Endothelial cell of umbilical vein (primary cell): ENCODE measurements around the gene EEFSEC. TPM values are rescaled to one million over a fixed set of nuclear protein-coding genes. Genes with fewer than 3 reads are reported as not detected.

Source experiments
- BruUV-seq: library from RNA; stranded (reverse); fragments of 400-500 nt; replicated peaks from 2 replicates; lab custom pipeline; 2021; lab: Mats Ljungman, UMichigan
- CTCF ChIA-PET: fragments of 300-600, 350-600 bp; sonication (Branson Sonifier 250); formaldehyde crosslinking; loops from one replicate; lab custom pipeline; 2021; ENCODE audit warnings: antibody characterized with exemption, inconsistent platforms; lab: Charles Lee
- POLR2A ChIA-PET: fragments of 300-600, 350-600 bp; sonication (Branson Sonifier 250); formaldehyde crosslinking; loops from one replicate; lab custom pipeline; 2021; ENCODE audit warnings: antibody characterized with exemption, inconsistent platforms; lab: Charles Lee
- DNase-seq: peaks from one replicate; pipeline ENCODE4 v3.0.0-alpha.2; 2011; ENCODE audit warnings: low read depth, low spot score
- FAIRE-seq: peaks from 2 replicates; lab custom pipeline; 2011; peaks lifted over from hg19 to GRCh38; lab: Jason Lieb, UNC
- H2AFZ ChIP-seq: 2 replicates; pipeline ENCODE4 v1.6.0; 2012; ENCODE audit warnings: low read depth, low read length, control low read depth, inconsistent platforms
- H3K27ac ChIP-seq: 2 replicates; pipeline ENCODE4 v1.5.1; 2011; ENCODE audit warnings: low read depth, mild to moderate bottlenecking, control low read depth, low read length, moderate library complexity; ENCODE audit not compliant: insufficient read depth
- H3K27me3 ChIP-seq, 2 experiments: 2 replicates each; pipeline versions ENCODE4 v1.6.0 to v1.6.1; 2011; ENCODE audit warnings: low read length in 2 of 2, mixed read lengths in 1 of 2; ENCODE audit not compliant: control insufficient read depth in 2 of 2, insufficient read depth in 2 of 2
- H3K36me3 ChIP-seq, 2 experiments: 2 replicates in 1 of 2; 3 replicates in 1 of 2; pipeline ENCODE4 v1.5.1; 2011; ENCODE audit warnings: low read length in 2 of 2, mild to moderate bottlenecking in 1 of 2, moderate library complexity in 1 of 2; ENCODE audit not compliant: control insufficient read depth in 2 of 2, insufficient read depth in 2 of 2; ENCODE audit errors: extremely low read depth in 1 of 2
- H3K4me1 ChIP-seq: 3 replicates; pipeline ENCODE4 v1.5.1; 2011; ENCODE audit warnings: mild to moderate bottlenecking, low read length; ENCODE audit not compliant: control insufficient read depth, insufficient read depth; ENCODE audit errors: extremely low read depth
- H3K4me2 ChIP-seq: 2 replicates; pipeline ENCODE4 v1.6.1; 2011; ENCODE audit warnings: low read length, control low read depth, mixed read lengths; ENCODE audit not compliant: insufficient read depth
- H3K4me3 ChIP-seq, 3 experiments: fragments of 200-600 bp in 1 of 3; sonication (generic), shearing (Covaris generic) in 1 of 3; replicated peaks in 1 of 3; 2 replicates each; pipeline ENCODE4 v1.5.1; 2011 to 2016; ENCODE audit warnings: control low read depth in 3 of 3, low read length in 3 of 3, mild to moderate bottlenecking in 2 of 3, inconsistent platforms in 1 of 3, low read depth in 1 of 3, moderate library complexity in 1 of 3; ENCODE audit not compliant: insufficient read depth in 1 of 3
- H3K79me2 ChIP-seq: 2 replicates; pipeline ENCODE4 v1.6.0; 2012; ENCODE audit warnings: low read length, inconsistent platforms; ENCODE audit not compliant: control insufficient read depth, insufficient read depth
- H3K9ac ChIP-seq: replicated peaks from 2 replicates; pipeline ENCODE3; 2011; ENCODE audit warnings: low read length, control low read depth; ENCODE audit not compliant: insufficient read depth; ENCODE audit errors: extremely low read depth
- H3K9me1 ChIP-seq: replicated peaks from 3 replicates; pipeline ENCODE4 v1.6.0; 2011; ENCODE audit warnings: mild to moderate bottlenecking, low read length; ENCODE audit not compliant: control insufficient read depth, insufficient read depth; ENCODE audit errors: extremely low read depth
- H3K9me3 ChIP-seq: replicated peaks from 2 replicates; pipeline ENCODE4 v1.5.1; 2012; ENCODE audit warnings: low read length, inconsistent platforms; ENCODE audit not compliant: control insufficient read depth, insufficient read depth
- H4K20me1 ChIP-seq: replicated peaks from 2 replicates; pipeline ENCODE3; 2011; ENCODE audit warnings: mild to moderate bottlenecking, low read length; ENCODE audit not compliant: control insufficient read depth, insufficient read depth; ENCODE audit errors: extremely low read depth
- EZH2 ChIP-seq: IDR thresholded peaks from 2 replicates; pipeline ENCODE4 v1.6.1; 2012; ENCODE audit warnings: borderline replicate concordance, low read depth, mild to moderate bottlenecking, moderate library complexity, low read length, inconsistent platforms; ENCODE audit not compliant: severe bottlenecking
- FOS ChIP-seq: IDR thresholded peaks from 2 replicates; pipeline ENCODE4 v1.6.1; 2011; ENCODE audit warnings: mild to moderate bottlenecking, low read length, moderate library complexity, borderline replicate concordance; ENCODE audit not compliant: insufficient read depth
- GATA2 ChIP-seq: IDR thresholded peaks from 2 replicates; pipeline ENCODE4 v1.7.0; 2011; ENCODE audit warnings: low read depth, mild to moderate bottlenecking, moderate library complexity, mixed read lengths, low read length; ENCODE audit not compliant: insufficient read length, insufficient read depth
- JUN ChIP-seq: IDR thresholded peaks from 2 replicates; pipeline ENCODE4 v1.6.1; 2011; ENCODE audit warnings: borderline replicate concordance, low read depth; ENCODE audit not compliant: insufficient read length, insufficient read depth
- MYC ChIP-seq: IDR thresholded peaks from one replicate; pipeline ENCODE4 v1.6.1; 2011; ENCODE audit warnings: mild to moderate bottlenecking, low read depth, low read length
- POLR2A ChIP-seq: IDR thresholded peaks from 2 replicates; pipeline ENCODE4 v1.6.1; 2012; ENCODE audit warnings: low read depth, mild to moderate bottlenecking, control low read depth, low read length
- POLR2AphosphoS5 ChIP-seq: IDR thresholded peaks from 2 replicates; pipeline ENCODE4 v1.6.1; 2012; ENCODE audit warnings: low read depth, mild to moderate bottlenecking, control low read depth, low read length, moderate library complexity; ENCODE audit not compliant: insufficient read depth
- dilution Hi-C: fragments of 300-500 bp; cut with MboI; formaldehyde crosslinking; loops from one replicate; pipeline ENCODE4 v1.15.0; 2019; ENCODE audit warnings: low sequenced_read_pairs; ENCODE audit not compliant: extremely low pct_ligation_motif_present
- intact Hi-C: fragments of 100-400 bp; cut with micrococcal nuclease; formaldehyde crosslinking; loops from one replicate; pipeline ENCODE4 v1.10.0; 2022
- polyA plus RNA-seq, 4 experiments: library from polyadenylated mRNA; depleted of rRNA in 3 of 4; stranded (reverse) in 3 of 4; unstranded in 1 of 4; fragments of >200 nt; gene quantifications; 2 replicates each; pipeline versions ENCODE4 v1.2.1 to v1.2.3, GENCODE V29; 2011 to 2012; ENCODE audit warnings: missing spikeins in 1 of 4
- total RNA-seq: library from RNA; stranded (reverse); gene quantifications from 2 replicates; pipeline ENCODE4 v1.2.3, GENCODE V29; 2021
- TF ChIP-seq, protein P1 (sequence below), 2 donors: IDR thresholded peaks; 1 replicate in 1 of 2; 2 replicates in 1 of 2; pipeline ENCODE4 v1.5.1; 2011; ENCODE audit warnings: low read length in 2 of 2, mild to moderate bottlenecking in 2 of 2, moderate library complexity in 2 of 2, control low read depth in 1 of 2, inconsistent platforms in 1 of 2, low read depth in 1 of 2; ENCODE audit not compliant: insufficient read depth in 1 of 2; ENCODE audit errors: extremely low read depth in 1 of 2
- TF ChIP-seq, protein P2 (sequence below): IDR thresholded peaks from 2 replicates; pipeline ENCODE4 v1.6.1; 2011; ENCODE audit not compliant: insufficient read depth, insufficient read length

EEFSEC gene
- total and polyA plus RNA-seq, 2 donors (not counting 3 experiments of a cell fraction or from before 2014, with no cell fraction given), result 13.1 to 14.5 TPM

DNA sequence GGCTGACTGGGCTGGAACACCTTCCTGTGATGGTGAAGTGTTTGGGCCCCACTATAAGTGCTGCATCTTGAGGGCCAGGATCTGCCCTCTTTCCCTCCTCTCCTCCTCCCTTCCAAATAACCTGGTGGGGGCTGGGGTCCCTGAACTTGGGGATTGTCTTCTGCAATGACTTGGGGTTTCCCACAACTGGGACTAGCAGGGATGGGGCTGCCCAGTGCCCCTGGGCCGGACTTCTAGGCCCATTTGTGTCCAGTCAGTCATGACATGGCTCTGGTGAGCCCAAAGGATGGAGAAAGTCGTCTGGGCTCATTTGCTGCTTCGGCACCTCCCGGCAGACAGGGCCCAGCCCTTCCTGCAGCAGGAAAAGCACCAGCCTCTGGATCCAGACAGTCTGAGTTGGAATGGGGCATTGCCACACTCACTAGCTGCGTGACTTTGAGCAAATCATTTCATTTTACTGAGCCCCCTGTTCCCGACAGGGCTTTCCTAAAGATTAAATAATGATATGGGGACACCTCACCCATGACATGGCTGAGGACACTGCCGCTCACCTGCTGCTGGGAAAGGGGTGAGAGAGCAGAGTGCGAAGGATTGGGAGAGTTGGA is 200.2 kb downstream of the EEFSEC start:
- FAIRE-seq (peak; percentile 67), DNase-seq (peak; percentile 20)
- intact Hi-C loops (no loop called here), dilution Hi-C loops (no loop called here)
- ChIA-PET CTCF (interaction anchor here (0.9 to 1.5 kb wide), 2 partner anchors 10 to 127 kb away, joined by 3 to 6 read pairs; no protein-coding TSS in a partner anchor), POLR2A (no interaction called here)
- no TSS peak for BruUV-seq
- TF ChIP-seq POLR2AphosphoS5, result no peak
- no peak for TF ChIP-seq EZH2
- no peak for TF ChIP-seq FOS
- Histone ChIP-seq H3K4me1 (peaks cover 24% of the 10 kb centered on the region), H3K9ac (no peak overlapping the region), H4K20me1 (no peaks in the 10 kb centered on the region), H3K4me3 (no peak overlapping the region), H3K79me2 (no peaks in the 10 kb centered on the region), H3K36me3 (no peaks in the 10 kb centered on the region), H2AFZ (no peak overlapping the region), H3K27me3 (no peaks in the 10 kb centered on the region), H3K4me2 (no peak overlapping the region), H3K27ac (no peak overlapping the region), H3K9me3 (no peaks in the 10 kb centered on the region), H3K9me1 (no peaks in the 10 kb centered on the region)

DNA sequence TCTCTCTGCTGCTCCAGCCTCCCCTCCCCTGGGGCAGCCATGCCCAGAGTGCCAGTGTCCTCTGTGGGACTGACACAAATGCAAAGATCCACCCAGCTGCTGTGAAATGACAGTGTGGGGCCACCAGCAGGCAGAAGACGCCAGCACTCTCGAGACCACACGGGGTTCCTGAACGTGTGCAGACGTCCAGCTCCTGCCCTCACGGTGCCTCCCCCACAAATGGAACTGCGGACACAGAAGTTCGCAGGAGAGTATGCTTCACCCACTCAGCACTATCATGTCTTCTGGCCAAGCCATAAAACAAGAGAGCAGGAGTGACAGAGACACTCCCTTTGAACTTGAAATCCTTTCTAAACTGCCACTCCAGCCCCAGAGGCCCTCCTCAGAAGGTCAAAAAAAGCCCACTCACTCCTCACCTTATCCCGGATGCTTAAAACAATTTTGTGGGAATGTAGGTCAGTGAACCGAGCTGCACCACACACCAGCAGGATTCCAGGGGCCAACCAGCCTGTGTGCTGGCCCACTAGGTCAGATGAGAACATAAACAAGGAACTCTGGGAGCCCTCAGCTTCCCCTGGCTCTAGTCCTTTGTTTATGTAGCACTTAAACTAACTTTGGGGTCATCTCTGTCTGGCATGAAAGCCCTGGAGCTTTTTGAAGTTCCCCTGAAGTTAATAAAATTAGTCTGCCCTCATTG is 200.9 kb downstream of the EEFSEC start:
- Histone ChIP-seq H3K9ac (no peak overlapping the region), H2AFZ (peak overlapping the region; percentile 15), H3K36me3 (no peaks in the 10 kb centered on the region), H3K79me2 (no peaks in the 10 kb centered on the region), H3K4me2 (no peak overlapping the region), H3K27ac (no peak overlapping the region), H3K9me3 (no peaks in the 10 kb centered on the region), H3K4me3 (no peak overlapping the region), H4K20me1 (no peaks in the 10 kb centered on the region), H3K27me3 (no peaks in the 10 kb centered on the region), H3K4me1 (peaks cover 19% of the 10 kb centered on the region), H3K9me1 (no peaks in the 10 kb centered on the region)
- dilution Hi-C loops (no loop called here), intact Hi-C loops (no loop called here)
- no peak for TF ChIP-seq POLR2AphosphoS5
- no peak for TF ChIP-seq FOS
- TF ChIP-seq JUN, result no peak
- TF ChIP-seq GATA2, result no peak
- TF ChIP-seq EZH2, result no peak
- no peak for TF ChIP-seq MYC
- TF ChIP-seq, protein P1, sequence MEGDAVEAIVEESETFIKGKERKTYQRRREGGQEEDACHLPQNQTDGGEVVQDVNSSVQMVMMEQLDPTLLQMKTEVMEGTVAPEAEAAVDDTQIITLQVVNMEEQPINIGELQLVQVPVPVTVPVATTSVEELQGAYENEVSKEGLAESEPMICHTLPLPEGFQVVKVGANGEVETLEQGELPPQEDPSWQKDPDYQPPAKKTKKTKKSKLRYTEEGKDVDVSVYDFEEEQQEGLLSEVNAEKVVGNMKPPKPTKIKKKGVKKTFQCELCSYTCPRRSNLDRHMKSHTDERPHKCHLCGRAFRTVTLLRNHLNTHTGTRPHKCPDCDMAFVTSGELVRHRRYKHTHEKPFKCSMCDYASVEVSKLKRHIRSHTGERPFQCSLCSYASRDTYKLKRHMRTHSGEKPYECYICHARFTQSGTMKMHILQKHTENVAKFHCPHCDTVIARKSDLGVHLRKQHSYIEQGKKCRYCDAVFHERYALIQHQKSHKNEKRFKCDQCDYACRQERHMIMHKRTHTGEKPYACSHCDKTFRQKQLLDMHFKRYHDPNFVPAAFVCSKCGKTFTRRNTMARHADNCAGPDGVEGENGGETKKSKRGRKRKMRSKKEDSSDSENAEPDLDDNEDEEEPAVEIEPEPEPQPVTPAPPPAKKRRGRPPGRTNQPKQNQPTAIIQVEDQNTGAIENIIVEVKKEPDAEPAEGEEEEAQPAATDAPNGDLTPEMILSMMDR (IDR thresholded peaks at IDR 0.05; ENCODE audit: extremely low read depth in 1 of 2, insufficient read depth in 1 of 2, low read depth in 1 of 2, low read length in 2 of 2), result no peak
- TF ChIP-seq, protein P2, sequence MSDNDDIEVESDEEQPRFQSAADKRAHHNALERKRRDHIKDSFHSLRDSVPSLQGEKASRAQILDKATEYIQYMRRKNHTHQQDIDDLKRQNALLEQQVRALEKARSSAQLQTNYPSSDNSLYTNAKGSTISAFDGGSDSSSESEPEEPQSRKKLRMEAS, result no peak
- no peak for TF ChIP-seq POLR2A
- no TSS peak for BruUV-seq
- DNase-seq, result peak; percentile 73
- FAIRE-seq, result peak; percentile 84
- ChIA-PET POLR2A (no interaction called here), CTCF (interaction anchor here (0.9 to 1.5 kb wide), 2 partner anchors 10 to 128 kb away, joined by 3 to 6 read pairs; no protein-coding TSS in a partner anchor)
